ENCODE results near the gene KDM4F.

The KDM4F gene

GRCh38 chr11:95066716-95067038, 17.5 kb downstream of the KDM4F start, which contains the start of gene SRSF8:
TSS of gene SRSF8 (plus strand) at chr11:95066919. CDS start at chr11:95067227, 308 bp downstream.
- no peak for DNase-seq

GRCh38 chr11:95067039-95067840, 18.0 kb downstream of the KDM4F start:
- peak; percentile 87 for DNase-seq

GRCh38 chr11:95067841-95068219, 18.6 kb downstream of the KDM4F start:
- no peak for DNase-seq

GRCh38 chr11:95068549-95068948, 19.3 kb downstream of the KDM4F start:
- peak; percentile 73 for DNase-seq

GRCh38 chr11:95070471-95070870, 21.2 kb downstream of the KDM4F start:
- DNase-seq = no peak

- DNase-seq = no peak
Measured at GRCh38 chr11:95072948-95073347, 23.7 kb downstream of the KDM4F start.

GRCh38 chr11:95074792-95075563, 25.8 kb downstream of the KDM4F start:
- no peak for DNase-seq

- no peak for DNase-seq
Measured at GRCh38 chr11:95076416-95076815, 27.2 kb downstream of the KDM4F start.

- no peak for DNase-seq
Measured at GRCh38 chr11:95076981-95077380, 27.8 kb downstream of the KDM4F start.

- no peak for DNase-seq
Measured at GRCh38 chr11:95078526-95078925, 29.3 kb downstream of the KDM4F start.

GRCh38 chr11:95081010-95081409, 31.8 kb downstream of the KDM4F start:
- DNase-seq = no peak

- DNase-seq = no peak
Measured at GRCh38 chr11:95081412-95081811, 32.2 kb downstream of the KDM4F start.

- DNase-seq = no peak
Measured at GRCh38 chr11:95082576-95083001, 33.4 kb downstream of the KDM4F start.

GRCh38 chr11:95084509-95084908, 35.3 kb downstream of the KDM4F start:
- no peak for DNase-seq

- no peak for DNase-seq
Measured at GRCh38 chr11:95085117-95085816, 36.0 kb downstream of the KDM4F start.

- DNase-seq = no peak
Measured at GRCh38 chr11:95086151-95086550, 36.9 kb downstream of the KDM4F start.

GRCh38 chr11:95086836-95087570, 37.8 kb downstream of the KDM4F start:
- DNase-seq = no peak

- DNase-seq = no peak
Measured at GRCh38 chr11:95088946-95089619, 39.9 kb downstream of the KDM4F start.

GRCh38 chr11:95089620-95090542, 40.7 kb downstream of the KDM4F start, which contains the start of gene ENDOD1:
TSS of gene ENDOD1 (plus strand) at chr11:95089846. CDS start at chr11:95089928, 82 bp downstream.
- peak; percentile 90 for DNase-seq

GRCh38 chr11:95091663-95092180, 42.5 kb downstream of the KDM4F start:
- DNase-seq = no peak

All from activated CD8-positive, alpha-beta memory T cell treated with anti-CD3 and anti-CD28 coated beads, Interleukin-2, amount 50 U/mL, for 48 hours (primary cell).